Peyer's patch (tissue), 4 donors: ENCODE measurements around the gene P2RY10. TPM values are rescaled to one million over a fixed set of nuclear protein-coding genes. Genes with fewer than 3 reads are reported as not detected.

ENCODE experiments used
- DNase-seq, 3 donors: peaks; one replicate each; pipeline ENCODE4 v3.0.0-alpha.2; 2017 to 2019
- H3K27ac ChIP-seq, 4 donors: fragments of 200-600 bp; sonication (generic); one replicate each; pipeline ENCODE4 v1.5.1; 2016 to 2019
- H3K27me3 ChIP-seq, 2 donors: fragments of 200-600 bp; sonication (generic); one replicate each; pipeline ENCODE4 v1.5.1; 2019
- H3K36me3 ChIP-seq, 3 donors: fragments of 200-600 bp; sonication (generic); one replicate each; pipeline ENCODE4 v1.5.1; 2016 to 2019
- H3K4me1 ChIP-seq, 4 donors: fragments of 200-600 bp; sonication (generic); one replicate each; pipeline ENCODE4 v1.5.1; 2016 to 2019
- H3K4me3 ChIP-seq, 4 donors: fragments of 200-600 bp; sonication (generic); 1 replicate in 3 of 4; 2 replicates in 1 of 4; pipeline ENCODE4 v1.5.1; 2016 to 2019; ENCODE audit warnings: mild to moderate bottlenecking in 1 of 4
- H3K9me3 ChIP-seq, 4 donors: fragments of 200-600 bp; sonication (generic); one replicate each; pipeline ENCODE4 v1.5.1; 2016 to 2019; ENCODE audit warnings: mild to moderate bottlenecking in 1 of 4
- POLR2A ChIP-seq, 2 donors: fragments of 450-650 bp; IDR thresholded peaks; one replicate each; pipeline ENCODE4 v1.5.1; 2017; ENCODE audit warnings: antibody characterized with exemption in 2 of 2, mild to moderate bottlenecking in 2 of 2, moderate library complexity in 2 of 2
- total RNA-seq, 4 donors: library from RNA; depleted of rRNA; stranded (reverse); fragments of >200 nt; gene quantifications; one replicate each; pipeline ENCODE4 v1.1.0, GENCODE V29; 2016
- TF ChIP-seq, protein P1 (sequence below), 6 experiments: fragments of 450-650 bp in 4 of 6; fragments of 200-600 bp in 2 of 6; sonication (generic) in 1 of 6; IDR thresholded peaks; one replicate each; pipeline ENCODE4 v1.5.1; 2017 to 2019; ENCODE audit warnings: antibody characterized with exemption in 6 of 6, mild to moderate bottlenecking in 3 of 6, moderate library complexity in 1 of 6

The P2RY10 gene, protein sequence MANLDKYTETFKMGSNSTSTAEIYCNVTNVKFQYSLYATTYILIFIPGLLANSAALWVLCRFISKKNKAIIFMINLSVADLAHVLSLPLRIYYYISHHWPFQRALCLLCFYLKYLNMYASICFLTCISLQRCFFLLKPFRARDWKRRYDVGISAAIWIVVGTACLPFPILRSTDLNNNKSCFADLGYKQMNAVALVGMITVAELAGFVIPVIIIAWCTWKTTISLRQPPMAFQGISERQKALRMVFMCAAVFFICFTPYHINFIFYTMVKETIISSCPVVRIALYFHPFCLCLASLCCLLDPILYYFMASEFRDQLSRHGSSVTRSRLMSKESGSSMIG
- 10 to 100 TPM in 1 of 4 donors, 1 to 10 TPM in 1, under 1 TPM in 1, not detected in 1; 0.80 to 10.7 (median 1.2) TPM for total RNA-seq

DNA sequence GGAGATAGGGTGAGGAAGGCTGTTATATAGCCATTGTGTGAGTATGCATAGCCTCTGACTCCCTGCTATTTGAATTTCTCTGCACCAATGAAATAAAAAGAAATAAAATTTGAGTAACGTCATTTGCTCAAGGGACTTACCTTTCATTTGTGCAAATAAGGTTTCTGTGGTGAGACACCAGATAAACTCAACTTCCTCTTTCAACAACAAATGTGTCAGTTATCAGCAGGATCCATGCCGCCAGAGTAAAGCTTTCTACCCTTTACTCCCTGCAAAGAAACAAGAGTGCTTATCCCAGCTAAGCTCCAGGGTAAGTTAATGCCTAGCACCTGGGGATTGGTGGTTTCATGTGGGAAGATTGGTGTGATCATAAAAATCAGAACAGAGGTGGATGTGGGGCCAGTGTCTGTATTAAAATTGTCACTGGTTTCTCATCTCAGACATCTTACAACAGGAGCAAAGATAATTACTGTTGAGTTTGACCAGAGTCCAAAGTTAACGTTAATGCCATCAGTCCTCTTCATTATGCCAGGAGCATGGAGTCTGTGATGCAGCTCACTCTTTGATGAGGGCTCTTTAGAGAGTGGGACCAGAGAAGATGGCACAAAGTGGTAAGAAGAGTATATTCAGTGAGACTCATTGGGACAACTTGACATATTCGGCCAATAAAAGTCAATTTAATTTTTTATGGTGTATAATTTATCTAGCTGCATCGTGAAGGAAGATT lies at the start of gene P2RY10:
P2RY10 (plus strand) TSS at position 206 of the 727 bp plus-strand sequence. CDS start 15,130 bp downstream, outside the sequence.
- peak in 2 of 3 donors; percentile 69 to 78 for DNase-seq
- Histone ChIP-seq H3K9me3 (no peaks in the 10 kb centered on the region), H3K4me1 (no peaks in the 10 kb centered on the region), H3K27me3 (no peaks in the 10 kb centered on the region), H3K36me3 (no peaks in the 10 kb centered on the region), H3K27ac (peak within 1 kb of the TSS; percentile 45 to 75 (median 62)), H3K4me3 (peak within 1 kb of the TSS; percentile 15 to 40 (median 33))
- TF ChIP-seq, protein P1, sequence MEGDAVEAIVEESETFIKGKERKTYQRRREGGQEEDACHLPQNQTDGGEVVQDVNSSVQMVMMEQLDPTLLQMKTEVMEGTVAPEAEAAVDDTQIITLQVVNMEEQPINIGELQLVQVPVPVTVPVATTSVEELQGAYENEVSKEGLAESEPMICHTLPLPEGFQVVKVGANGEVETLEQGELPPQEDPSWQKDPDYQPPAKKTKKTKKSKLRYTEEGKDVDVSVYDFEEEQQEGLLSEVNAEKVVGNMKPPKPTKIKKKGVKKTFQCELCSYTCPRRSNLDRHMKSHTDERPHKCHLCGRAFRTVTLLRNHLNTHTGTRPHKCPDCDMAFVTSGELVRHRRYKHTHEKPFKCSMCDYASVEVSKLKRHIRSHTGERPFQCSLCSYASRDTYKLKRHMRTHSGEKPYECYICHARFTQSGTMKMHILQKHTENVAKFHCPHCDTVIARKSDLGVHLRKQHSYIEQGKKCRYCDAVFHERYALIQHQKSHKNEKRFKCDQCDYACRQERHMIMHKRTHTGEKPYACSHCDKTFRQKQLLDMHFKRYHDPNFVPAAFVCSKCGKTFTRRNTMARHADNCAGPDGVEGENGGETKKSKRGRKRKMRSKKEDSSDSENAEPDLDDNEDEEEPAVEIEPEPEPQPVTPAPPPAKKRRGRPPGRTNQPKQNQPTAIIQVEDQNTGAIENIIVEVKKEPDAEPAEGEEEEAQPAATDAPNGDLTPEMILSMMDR (IDR thresholded peaks at IDR 0.05), result no peak
- peak; percentile 13 to 32 for TF ChIP-seq POLR2A (IDR thresholded peaks at IDR 0.05)

DNA sequence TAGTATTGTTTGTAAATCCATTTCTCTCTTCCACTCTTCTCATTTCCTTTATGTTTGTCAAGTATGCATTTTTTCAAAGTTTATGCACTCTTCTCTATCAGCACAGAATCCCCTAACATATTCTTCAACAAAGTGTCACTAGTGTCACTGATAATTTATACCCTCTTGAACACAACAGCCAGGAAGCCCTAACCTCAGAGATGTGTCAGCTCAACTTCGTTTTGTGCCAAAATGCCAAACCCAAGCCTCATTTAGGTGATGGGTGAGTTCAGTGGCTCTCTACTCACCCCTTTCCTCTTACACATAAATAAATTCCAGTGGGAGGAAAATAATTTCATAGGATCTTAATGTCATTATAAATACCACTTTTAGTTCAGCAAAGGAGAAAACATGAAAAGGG lies 22.4 kb upstream of the P2RY10 start:
- H3K27ac ChIP-seq, result no peak overlapping the region
- no peak for DNase-seq
- no peak overlapping the region for H3K4me3 ChIP-seq
- no peaks in the 10 kb centered on the region for H3K36me3 ChIP-seq
- no peaks in the 10 kb centered on the region for H3K9me3 ChIP-seq
- TF ChIP-seq, protein P1 (IDR thresholded peaks at IDR 0.05), result no peak
- no peak for TF ChIP-seq POLR2A (IDR thresholded peaks at IDR 0.05)
- H3K4me1 ChIP-seq, result no peaks in the 10 kb centered on the region
- H3K27me3 ChIP-seq, result no peaks in the 10 kb centered on the region

DNA sequence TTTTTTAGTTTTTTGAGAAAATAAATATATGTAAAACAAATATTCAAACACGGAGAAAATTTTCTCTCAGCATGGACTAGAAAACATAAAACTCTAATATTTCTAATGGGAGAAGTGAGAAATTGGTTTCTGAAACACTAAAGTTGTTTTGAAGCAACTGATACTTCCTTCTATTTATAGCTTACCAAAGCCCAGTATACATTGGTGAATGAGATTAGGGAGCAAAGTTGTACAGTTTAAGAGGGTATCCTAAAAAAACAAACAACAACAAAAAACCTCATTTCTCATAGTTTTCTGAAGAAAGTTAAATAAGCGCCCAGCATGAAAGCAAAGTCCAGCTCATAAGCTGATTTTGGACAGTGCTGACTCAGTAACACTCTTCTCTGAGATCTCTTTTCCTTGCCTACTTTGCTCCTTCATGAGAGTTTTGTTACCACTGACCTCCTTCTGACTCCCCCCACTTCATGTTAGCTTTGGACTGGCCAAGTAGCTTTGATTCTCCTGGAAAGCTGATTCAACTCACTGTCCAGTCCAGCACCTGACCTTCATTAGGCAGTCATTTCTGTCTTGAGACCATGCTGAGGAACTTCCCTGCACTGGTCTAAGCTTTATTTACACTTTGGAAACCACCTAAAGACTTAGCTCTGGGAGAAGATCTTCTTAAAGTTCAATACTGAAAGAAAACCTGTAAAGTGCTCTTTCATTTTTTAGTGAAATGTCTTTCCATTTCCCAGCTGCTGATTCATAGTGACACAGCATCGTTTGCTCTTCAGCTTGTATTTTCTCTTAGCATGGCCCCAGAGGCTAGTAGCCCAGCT lies 21.8 kb upstream of the P2RY10 start:
- H3K9me3 ChIP-seq, result no peaks in the 10 kb centered on the region
- no peak overlapping the region for H3K27ac ChIP-seq
- no peaks in the 10 kb centered on the region for H3K4me1 ChIP-seq
- TF ChIP-seq POLR2A (IDR thresholded peaks at IDR 0.05), result no peak
- TF ChIP-seq, protein P1 (IDR thresholded peaks at IDR 0.05), result no peak
- no peaks in the 10 kb centered on the region for H3K36me3 ChIP-seq
- no peak for DNase-seq
- H3K27me3 ChIP-seq, result no peaks in the 10 kb centered on the region
- H3K4me3 ChIP-seq, result no peak overlapping the region

DNA sequence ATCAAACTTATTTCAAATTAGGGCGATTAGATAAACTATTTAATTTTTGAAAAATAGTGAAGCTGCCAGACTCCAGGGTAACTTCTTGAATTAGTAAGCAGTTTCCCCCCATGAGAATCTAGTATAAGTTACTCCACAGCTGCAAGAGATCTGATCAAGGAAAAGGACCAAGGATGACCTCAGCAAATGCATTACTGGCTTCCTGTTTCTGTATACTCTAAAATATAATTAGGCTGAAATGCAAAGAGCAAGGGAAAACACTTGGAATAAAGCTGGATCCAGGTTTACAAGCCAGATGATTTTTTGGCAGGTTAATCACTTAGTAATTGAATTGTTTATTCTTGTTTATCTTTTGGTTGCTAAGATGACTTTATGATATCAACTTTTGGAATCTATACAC lies 13.4 kb upstream of the P2RY10 start:
- no peak for DNase-seq
- Histone ChIP-seq H3K27me3 (no peaks in the 10 kb centered on the region), H3K27ac (no peak overlapping the region), H3K9me3 (no peaks in the 10 kb centered on the region), H3K4me1 (no peaks in the 10 kb centered on the region), H3K4me3 (no peak overlapping the region), H3K36me3 (no peaks in the 10 kb centered on the region)
- no peak for TF ChIP-seq POLR2A (IDR thresholded peaks at IDR 0.05)
- TF ChIP-seq, protein P1 (IDR thresholded peaks at IDR 0.05), result no peak

DNA sequence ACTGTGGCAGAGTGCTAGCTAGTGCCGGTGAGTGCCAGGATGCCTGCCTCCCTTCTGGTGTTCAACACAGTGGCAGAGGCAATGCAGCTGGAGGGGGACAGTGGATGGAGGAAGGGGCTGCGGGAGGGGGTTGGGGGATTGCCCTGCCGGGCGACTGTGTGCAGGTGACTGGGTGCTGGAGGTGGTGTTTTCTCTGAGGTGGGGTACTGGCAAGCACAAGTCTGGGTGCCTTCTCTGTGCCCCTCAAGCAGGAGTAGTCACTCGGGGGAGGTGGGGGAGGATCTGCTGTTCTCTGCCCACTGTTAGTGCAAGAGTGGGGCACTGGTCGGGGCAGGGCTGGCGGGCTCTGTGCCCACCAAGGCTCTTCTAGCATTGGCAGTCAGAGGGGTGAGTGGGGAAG lies 10.3 kb upstream of the P2RY10 start:
- DNase-seq, result no peak
- no peak overlapping the region for H3K27ac ChIP-seq
- H3K4me1 ChIP-seq, result no peaks in the 10 kb centered on the region

More for the DNA sequence above, 10.3 kb upstream of the P2RY10 start:
- no peaks in the 10 kb centered on the region for H3K27me3 ChIP-seq
- TF ChIP-seq POLR2A (IDR thresholded peaks at IDR 0.05), result no peak
- TF ChIP-seq, protein P1 (IDR thresholded peaks at IDR 0.05), result no peak
- H3K9me3 ChIP-seq, result no peaks in the 10 kb centered on the region
- no peak overlapping the region for H3K4me3 ChIP-seq
- no peaks in the 10 kb centered on the region for H3K36me3 ChIP-seq
